Putamen (tissue), 1 donor: ENCODE data around the gene CCNJL.
"Not testable (repeated sequence)": the region's sequence is repeated elsewhere in the genome, so short reads cannot be mapped to it uniquely, and the experiment has no call there.

ENCODE experiments used
- DNase-seq: peaks from one replicate; pipeline ENCODE4 v3.0.0-alpha.2; 2016; ENCODE audit warnings: low spot score

CCNJL gene, protein sequence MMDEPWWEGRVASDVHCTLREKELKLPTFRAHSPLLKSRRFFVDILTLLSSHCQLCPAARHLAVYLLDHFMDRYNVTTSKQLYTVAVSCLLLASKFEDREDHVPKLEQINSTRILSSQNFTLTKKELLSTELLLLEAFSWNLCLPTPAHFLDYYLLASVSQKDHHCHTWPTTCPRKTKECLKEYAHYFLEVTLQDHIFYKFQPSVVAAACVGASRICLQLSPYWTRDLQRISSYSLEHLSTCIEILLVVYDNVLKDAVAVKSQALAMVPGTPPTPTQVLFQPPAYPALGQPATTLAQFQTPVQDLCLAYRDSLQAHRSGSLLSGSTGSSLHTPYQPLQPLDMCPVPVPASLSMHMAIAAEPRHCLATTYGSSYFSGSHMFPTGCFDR

GRCh38 chr5:160312134-160312959, at the start of gene CCNJL:
Gene CCNJL, minus strand, starts transcription at chr5:160312564. Its CDS starts 641 bp downstream, at chr5:160311923.
- DNase-seq = peak; percentile 52

- DNase-seq = no peak
These were observed 49.4 kb upstream of the CCNJL start for GRCh38 chr5:160361624-160362228.

- no peak for DNase-seq
These were observed 47.9 kb upstream of the CCNJL start for GRCh38 chr5:160360310-160360709.

- no peak for DNase-seq
These were observed 47.5 kb upstream of the CCNJL start for GRCh38 chr5:160359816-160360215.

DNA sequence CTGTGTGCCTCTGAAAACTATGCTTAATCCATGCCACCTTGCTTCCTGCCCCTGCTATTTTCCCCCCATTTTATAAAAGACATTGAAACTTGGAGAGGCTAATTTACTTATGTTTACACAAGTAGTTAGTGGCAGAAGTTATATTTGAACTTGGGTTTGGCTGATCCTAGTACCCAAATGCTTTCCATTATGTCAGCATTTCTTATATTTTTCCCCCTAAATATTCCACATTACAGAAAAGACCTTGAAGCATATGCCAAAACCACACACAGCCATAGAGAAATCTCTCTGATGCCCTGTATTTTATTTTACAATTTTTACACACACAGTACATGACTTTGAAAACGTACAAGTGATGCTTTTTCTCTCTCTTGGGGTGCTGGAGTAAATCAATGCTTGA, 46.9 kb upstream of the CCNJL start:
- no peak for DNase-seq

DNA sequence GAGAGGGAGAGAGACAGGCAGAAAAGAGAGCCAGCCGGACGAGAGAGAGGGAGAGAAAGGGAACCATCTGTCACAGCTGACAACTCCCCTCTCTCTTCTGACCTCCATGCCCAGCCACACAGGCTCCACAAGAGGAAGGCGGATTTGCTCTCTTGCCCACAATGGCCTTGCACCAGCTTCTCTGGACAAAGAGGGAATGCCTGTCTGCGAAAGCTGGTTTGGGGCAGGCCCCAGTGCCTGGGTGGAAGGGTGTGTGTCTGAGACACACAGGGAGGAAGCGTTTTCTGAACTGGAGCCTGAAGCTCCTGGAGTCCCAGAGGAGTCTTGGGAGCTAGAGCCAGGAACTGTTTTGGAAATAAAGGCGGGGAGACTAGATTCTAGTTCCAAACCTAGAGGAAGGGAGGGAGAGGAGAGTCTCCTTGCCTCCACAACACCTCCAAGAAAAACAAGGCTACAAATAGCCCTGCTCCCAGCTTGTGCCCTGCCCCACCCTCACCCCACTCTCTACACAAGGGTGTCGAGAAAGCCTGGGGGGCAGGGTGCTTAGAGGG, 45.6 kb upstream of the CCNJL start:
- DNase-seq = no peak

DNA sequence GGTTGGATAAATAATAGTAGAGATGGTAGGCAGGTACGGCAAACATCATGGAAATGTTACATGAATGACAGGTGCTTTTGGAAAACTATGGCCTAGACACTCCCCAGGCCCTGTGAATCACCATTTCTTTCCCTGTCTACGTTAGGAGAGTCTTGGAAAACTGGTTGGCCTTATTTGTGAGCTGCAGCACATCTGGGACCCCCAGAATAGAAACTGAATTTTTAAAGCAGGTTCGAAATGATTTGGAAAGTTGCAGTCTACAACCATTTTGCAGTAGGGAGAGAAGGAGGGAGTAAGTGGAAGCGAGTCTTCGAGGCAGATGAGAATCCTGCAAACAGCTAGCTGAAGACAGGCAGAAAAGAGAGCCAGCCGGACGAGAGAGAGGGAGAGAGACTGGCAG, 45.0 kb upstream of the CCNJL start:
- DNase-seq = no peak

DNA sequence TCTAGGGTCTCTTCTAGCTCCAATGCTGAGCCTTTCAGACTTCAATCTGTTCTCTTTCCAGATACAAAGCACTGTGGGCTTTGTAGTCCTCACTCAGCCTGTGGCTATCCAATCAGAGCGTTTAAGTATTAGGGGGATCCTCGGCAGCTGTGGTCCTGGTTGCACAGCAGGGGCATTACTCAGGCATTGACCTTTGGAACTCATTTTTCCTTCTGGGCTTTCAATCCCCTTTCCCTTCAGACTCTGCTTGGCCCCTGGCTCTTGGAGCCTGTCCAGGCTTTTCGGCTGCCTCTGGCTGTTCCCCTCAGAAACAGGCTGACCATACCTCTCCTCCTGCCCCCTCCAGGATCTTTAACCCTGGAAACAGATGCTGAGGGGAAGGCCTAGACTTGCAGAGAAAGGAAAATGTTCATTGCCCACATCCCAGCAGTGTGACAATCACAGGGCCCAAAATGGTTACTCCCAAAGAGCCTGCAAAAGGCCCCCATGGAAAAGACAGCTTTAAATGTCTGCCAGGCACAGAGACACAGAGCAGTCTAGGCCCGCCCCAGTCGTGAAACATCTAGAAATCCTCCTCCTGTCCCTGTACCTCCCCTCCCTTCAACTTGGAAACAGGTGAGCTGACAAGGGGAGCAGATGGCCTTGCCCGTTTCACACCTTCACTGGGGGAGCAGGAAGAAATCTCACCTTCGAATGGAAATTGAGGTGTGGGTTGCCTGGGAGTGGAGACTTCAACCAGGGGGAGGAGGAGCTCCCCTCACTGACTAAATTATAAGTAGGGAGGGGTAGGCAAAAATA, 44.4 kb upstream of the CCNJL start:
- no peak for DNase-seq

DNA sequence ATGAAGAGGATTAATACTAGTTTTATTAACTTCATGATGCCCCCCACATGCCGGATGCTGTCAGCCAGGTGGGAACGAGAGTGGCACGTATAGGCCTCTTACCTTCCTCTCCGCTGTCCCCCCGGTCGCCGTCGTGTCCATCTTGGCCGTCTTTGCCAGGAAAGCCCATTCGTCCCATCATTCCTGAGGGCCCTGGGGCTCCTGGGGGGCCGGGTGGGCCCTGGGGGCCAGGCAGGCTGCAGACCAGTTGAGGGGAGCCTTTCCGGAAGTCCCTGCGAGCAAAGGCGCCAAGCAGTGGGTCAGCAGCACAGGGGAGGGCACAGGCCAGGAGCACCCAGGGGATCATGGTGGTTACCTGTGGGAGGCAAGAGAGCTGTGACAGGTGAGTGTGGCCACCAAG, 42.3 kb upstream of the CCNJL start:
- DNase-seq = no peak

- peak; percentile 53 for DNase-seq
These were observed 41.0 kb upstream of the CCNJL start for GRCh38 chr5:160353379-160353778.

DNA sequence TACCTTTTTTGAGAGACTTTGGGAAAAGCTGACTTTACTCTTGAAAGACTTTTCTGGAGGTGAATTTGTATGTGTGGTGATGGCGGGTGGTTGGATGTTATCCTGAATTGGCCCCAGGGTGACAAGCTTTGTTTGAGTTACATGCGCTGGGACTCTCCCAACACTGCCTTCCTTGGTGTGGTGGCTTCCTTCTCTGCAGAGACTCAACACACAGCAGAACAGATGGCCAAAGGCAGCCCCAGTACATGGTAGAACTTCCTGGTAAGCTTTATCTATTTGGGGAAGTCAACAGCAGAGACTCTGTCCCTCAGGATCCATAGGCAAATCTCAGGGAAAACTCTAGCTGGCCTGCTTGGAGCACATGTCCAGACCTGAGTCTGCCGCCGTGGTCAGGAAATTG, 39.9 kb upstream of the CCNJL start:
- DNase-seq = no peak

DNA sequence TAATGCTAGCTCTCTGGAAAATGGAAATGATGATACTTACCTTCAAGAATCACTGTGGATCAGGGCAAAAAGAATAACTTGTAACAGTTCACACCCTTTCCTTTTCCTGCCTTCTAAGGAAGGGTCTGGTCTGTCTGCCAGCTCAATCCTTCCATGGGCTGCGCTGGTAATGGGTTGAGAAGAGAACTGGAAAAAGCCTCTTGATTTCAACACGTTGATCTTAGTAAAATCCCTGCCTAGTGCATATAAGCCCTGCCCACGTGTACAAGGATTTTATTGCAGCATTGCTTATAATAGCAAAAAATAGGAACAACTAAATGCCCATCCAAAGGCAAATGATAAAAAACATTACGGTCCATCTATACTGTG, 37.6 kb upstream of the CCNJL start:
- no peak for DNase-seq

GRCh38 chr5:160349249-160349934, 37.0 kb upstream of the CCNJL start:
- DNase-seq = no peak

GRCh38 chr5:160348080-160348479, 35.7 kb upstream of the CCNJL start:
- no peak for DNase-seq

- no peak for DNase-seq
These were observed 35.1 kb upstream of the CCNJL start for GRCh38 chr5:160347448-160347847.

GRCh38 chr5:160342413-160342941, 30.1 kb upstream of the CCNJL start:
- no peak for DNase-seq

- DNase-seq = no peak
These were observed 29.0 kb upstream of the CCNJL start for GRCh38 chr5:160341309-160341870.

DNA sequence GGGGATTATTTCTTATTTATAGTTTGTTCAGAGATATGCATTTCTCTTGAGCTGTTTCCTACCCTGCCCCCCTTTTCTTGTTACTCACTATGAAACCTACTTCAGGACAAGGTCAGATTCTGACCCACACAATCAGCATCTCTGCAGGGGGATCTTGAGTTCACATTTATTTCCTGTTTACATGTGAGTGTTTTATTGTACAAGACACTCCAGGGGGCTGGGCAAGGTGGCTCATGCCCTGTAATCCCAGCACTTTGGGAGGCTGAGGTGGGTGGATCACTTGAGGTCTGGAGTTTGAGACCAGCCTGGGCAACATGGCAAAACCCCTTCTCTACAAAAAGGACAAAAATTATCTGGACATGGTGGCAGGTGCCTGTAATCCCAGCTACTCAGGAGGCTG, 28.1 kb upstream of the CCNJL start:
- not testable (repeated sequence) for DNase-seq

DNA sequence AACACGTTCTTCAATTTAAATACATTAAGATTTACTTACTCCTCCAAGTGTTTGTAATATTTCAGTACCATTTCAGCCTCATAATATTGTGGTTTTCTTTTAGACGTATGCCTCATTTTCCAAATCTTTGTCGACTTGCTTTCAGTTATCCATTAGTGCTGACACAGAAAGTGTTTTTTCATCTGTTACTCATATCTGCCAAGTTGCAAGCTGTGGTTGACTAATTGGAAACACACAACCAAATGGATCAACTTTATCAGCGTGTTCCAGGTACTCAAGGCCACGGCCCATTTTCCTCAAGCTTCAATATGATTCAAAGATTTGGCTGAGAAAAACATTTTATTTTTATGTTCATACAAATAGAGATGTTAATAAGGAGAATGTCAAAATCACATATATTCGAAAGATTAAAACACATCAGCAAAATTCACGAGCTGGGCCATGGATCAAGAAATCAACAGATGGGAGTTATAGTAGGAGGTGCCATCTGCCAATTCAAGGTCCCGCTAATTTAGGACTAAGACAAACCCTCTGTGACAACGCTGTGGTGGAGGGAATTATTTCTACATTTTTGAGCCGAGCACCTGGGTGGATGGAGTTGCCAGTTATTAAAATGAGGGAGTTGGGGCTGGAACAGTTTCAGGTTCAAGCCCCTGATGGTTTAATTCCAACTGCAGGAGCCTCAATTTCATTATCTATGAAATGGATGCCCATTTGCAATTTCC, 27.2 kb upstream of the CCNJL start:
- no peak for DNase-seq

- not testable (repeated sequence) for DNase-seq
These were observed 22.4 kb upstream of the CCNJL start for GRCh38 chr5:160334716-160335115.
